Fibroblast of lung (primary cell): ENCODE results near the gene PKP3. TPM values are rescaled to one million over a fixed set of nuclear protein-coding genes. Genes with fewer than 3 reads are reported as not detected.
"Not testable (repeated sequence)": the region's sequence is repeated elsewhere in the genome, so short reads cannot be mapped to it uniquely, and the experiment has no call there.

Experiments used
- DNase-seq, 2 donors: peaks; one replicate each; pipeline versions ENCODE4 v3.0.0 to v3.0.0-alpha.2; 2010; ENCODE audit warnings: low read depth in 2 of 2
- H2AFZ ChIP-seq: 2 replicates; pipeline ENCODE4 v1.5.1; 2012; ENCODE audit warnings: low read length, control low read depth, inconsistent platforms
- H3K27ac ChIP-seq: 2 replicates; pipeline ENCODE4 v1.5.1; 2011; ENCODE audit warnings: low read length, control low read depth; ENCODE audit not compliant: insufficient read depth
- H3K27me3 ChIP-seq: 2 replicates; pipeline ENCODE4 v1.5.1; 2011; ENCODE audit warnings: mild to moderate bottlenecking, low read length; ENCODE audit not compliant: control insufficient read depth, insufficient read depth
- H3K36me3 ChIP-seq: 2 replicates; pipeline ENCODE4 v1.5.1; 2011; ENCODE audit warnings: low read length; ENCODE audit not compliant: control insufficient read depth, insufficient read depth
- H3K4me1 ChIP-seq: 2 replicates; pipeline ENCODE4 v1.5.1; 2011; ENCODE audit warnings: low read length; ENCODE audit not compliant: control insufficient read depth, insufficient read depth; ENCODE audit errors: extremely low read depth
- H3K4me2 ChIP-seq: 2 replicates; pipeline ENCODE4 v1.5.1; 2011; ENCODE audit warnings: low read length, control low read depth; ENCODE audit not compliant: insufficient read depth; ENCODE audit errors: extremely low read depth
- H3K4me3 ChIP-seq, 4 experiments: fragments of 200-600 bp in 1 of 4; sonication (generic) in 1 of 4; replicated peaks in 1 of 4; 2 replicates each; pipeline ENCODE4 v1.5.1; 2011 to 2016; ENCODE audit warnings: low read length in 4 of 4, low read depth in 3 of 4, mild to moderate bottlenecking in 3 of 4, control low read depth in 2 of 4, inconsistent platforms in 1 of 4, mixed read lengths in 1 of 4; ENCODE audit not compliant: insufficient read depth in 1 of 4; ENCODE audit errors: control extremely low read depth in 1 of 4
- H3K79me2 ChIP-seq: 2 replicates; pipeline ENCODE4 v1.5.1; 2012; ENCODE audit warnings: mild to moderate bottlenecking, low read length, inconsistent platforms; ENCODE audit not compliant: control insufficient read depth, insufficient read depth
- H3K9ac ChIP-seq: 2 replicates; pipeline ENCODE4 v1.5.1; 2011; ENCODE audit warnings: mild to moderate bottlenecking, low read length, control low read depth; ENCODE audit not compliant: insufficient read depth
- H3K9me3 ChIP-seq: 2 replicates; pipeline ENCODE4 v1.5.1; 2012; ENCODE audit warnings: low read depth, low read length; ENCODE audit not compliant: control insufficient read depth, insufficient read depth
- H4K20me1 ChIP-seq: 2 replicates; pipeline ENCODE4 v1.5.1; 2011; ENCODE audit warnings: low read length; ENCODE audit not compliant: control insufficient read depth, insufficient read depth; ENCODE audit errors: extremely low read depth
- EZH2 ChIP-seq: IDR thresholded peaks from 2 replicates; pipeline ENCODE4 v1.5.1; 2012; ENCODE audit warnings: low read length, control low read depth, mild to moderate bottlenecking; ENCODE audit errors: missing control alignments
- polyA plus RNA-seq, 2 donors: library from polyadenylated mRNA; depleted of rRNA in 1 of 2; stranded (reverse) in 1 of 2; unstranded in 1 of 2; fragments of >200 nt; gene quantifications; 2 replicates each; pipeline ENCODE4 v1.2.1, GENCODE V29; 2011 to 2012; ENCODE audit warnings: missing spikeins in 1 of 2
- total RNA-seq: library from RNA; depleted of rRNA; stranded (reverse); fragments of >200 nt; gene quantifications from 2 replicates; pipeline ENCODE4 v1.2.1, GENCODE V29; 2014
- TF ChIP-seq, protein P1 (sequence below), 2 donors: IDR thresholded peaks in 1 of 2; conservative IDR thresholded peaks in 1 of 2; 1 replicate in 1 of 2; 2 replicates in 1 of 2; pipeline ENCODE4 v1.5.1; 2011 to 2012; ENCODE audit warnings: low read length in 2 of 2, control low read depth in 1 of 2, inconsistent platforms in 1 of 2, low read depth in 1 of 2, mild to moderate bottlenecking in 1 of 2

Gene PKP3
- total and polyA plus RNA-seq, 2 donors (not counting 1 experiment from before 2014, with no cell fraction given) = 0.17 to 0.83 TPM

- no peaks in the 10 kb centered on the region for H3K79me2 ChIP-seq
- H3K4me3 ChIP-seq = no peak overlapping the region
- TF ChIP-seq, protein P1, sequence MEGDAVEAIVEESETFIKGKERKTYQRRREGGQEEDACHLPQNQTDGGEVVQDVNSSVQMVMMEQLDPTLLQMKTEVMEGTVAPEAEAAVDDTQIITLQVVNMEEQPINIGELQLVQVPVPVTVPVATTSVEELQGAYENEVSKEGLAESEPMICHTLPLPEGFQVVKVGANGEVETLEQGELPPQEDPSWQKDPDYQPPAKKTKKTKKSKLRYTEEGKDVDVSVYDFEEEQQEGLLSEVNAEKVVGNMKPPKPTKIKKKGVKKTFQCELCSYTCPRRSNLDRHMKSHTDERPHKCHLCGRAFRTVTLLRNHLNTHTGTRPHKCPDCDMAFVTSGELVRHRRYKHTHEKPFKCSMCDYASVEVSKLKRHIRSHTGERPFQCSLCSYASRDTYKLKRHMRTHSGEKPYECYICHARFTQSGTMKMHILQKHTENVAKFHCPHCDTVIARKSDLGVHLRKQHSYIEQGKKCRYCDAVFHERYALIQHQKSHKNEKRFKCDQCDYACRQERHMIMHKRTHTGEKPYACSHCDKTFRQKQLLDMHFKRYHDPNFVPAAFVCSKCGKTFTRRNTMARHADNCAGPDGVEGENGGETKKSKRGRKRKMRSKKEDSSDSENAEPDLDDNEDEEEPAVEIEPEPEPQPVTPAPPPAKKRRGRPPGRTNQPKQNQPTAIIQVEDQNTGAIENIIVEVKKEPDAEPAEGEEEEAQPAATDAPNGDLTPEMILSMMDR (conservative IDR thresholded peaks at IDR 0.05 in 1 of 2, IDR thresholded peaks at IDR 0.05 in 1 of 2; ENCODE audit: low read depth in 1 of 2, low read length in 2 of 2) = no peak
- no peak for TF ChIP-seq EZH2
- no peaks in the 10 kb centered on the region for H3K9me3 ChIP-seq
- H3K36me3 ChIP-seq = no peaks in the 10 kb centered on the region
- no peak overlapping the region for H3K4me2 ChIP-seq
- no peak overlapping the region for H3K27ac ChIP-seq
- H4K20me1 ChIP-seq = no peaks in the 10 kb centered on the region
- peaks cover 4% of the 10 kb centered on the region for H3K27me3 ChIP-seq
- DNase-seq = no peak
- no peak overlapping the region for H3K9ac ChIP-seq
- no peaks in the 10 kb centered on the region for H3K4me1 ChIP-seq
- no peak overlapping the region for H2AFZ ChIP-seq
Observed at GRCh38 chr11:385594-386351, 8.2 kb upstream of the PKP3 start.

DNA sequence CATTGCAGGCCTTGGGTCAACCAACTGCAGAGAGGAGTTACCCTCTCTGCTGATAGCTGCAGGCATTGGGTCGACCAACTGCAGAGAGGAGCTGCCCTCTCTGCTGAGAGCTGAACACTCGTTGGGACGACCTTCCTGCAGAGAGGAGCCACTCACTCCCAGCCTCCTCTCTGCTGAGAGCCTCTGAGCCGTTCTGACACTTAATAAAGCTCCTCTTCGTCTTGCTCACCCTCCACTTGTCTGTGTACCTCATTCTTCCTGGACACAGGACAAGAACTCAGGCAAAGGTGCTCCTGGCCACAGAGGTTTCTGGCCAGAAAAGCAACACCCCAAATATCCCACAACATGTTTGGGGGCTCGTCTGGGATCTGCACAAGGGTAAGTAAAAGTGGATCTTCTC is 7.5 kb upstream of the PKP3 start:
- Histone ChIP-seq H3K79me2 (no peaks in the 10 kb centered on the region), H4K20me1 (no peaks in the 10 kb centered on the region), H3K4me2 (no peak overlapping the region), H3K9ac (no peak overlapping the region), H3K9me3 (no peaks in the 10 kb centered on the region), H2AFZ (no peak overlapping the region), H3K4me3 (no peak overlapping the region), H3K4me1 (no peaks in the 10 kb centered on the region), H3K27ac (no peak overlapping the region), H3K36me3 (no peaks in the 10 kb centered on the region), H3K27me3 (peaks cover 4% of the 10 kb centered on the region)
- TF ChIP-seq EZH2 = no peak
- TF ChIP-seq, protein P1 (conservative IDR thresholded peaks at IDR 0.05 in 1 of 2, IDR thresholded peaks at IDR 0.05 in 1 of 2; ENCODE audit: low read depth in 1 of 2, low read length in 2 of 2) = no peak
- DNase-seq = no peak

DNA sequence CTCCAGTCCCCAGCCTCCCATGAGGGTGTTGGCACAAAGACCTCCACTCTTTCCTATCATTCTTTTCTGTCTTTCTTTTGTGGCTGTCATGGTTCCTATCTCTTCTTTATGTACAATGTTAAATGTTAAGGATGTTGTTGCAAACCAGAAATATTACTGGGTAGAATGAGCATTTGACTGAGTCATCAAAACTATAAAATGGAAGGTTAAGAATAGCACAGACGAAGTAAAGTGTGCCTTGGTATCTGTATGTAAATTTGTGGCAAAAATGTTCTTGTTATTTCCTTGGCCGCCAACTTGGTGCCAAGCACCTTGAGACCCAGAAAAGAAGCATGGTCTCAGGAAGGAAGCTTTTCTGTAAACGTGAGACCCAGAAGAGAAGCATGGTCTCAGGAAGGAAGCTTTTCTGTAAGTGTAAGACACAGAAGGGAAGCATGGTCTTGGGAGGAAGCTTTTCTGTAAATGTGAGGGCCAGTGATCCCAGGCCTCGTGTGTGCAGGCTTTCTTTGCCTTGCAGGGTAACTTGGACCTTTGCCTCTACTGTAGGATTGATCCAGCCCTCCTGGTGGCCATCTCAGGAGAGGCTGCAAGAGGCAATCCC is 6.7 kb upstream of the PKP3 start:
- Histone ChIP-seq H3K79me2 (no peaks in the 10 kb centered on the region), H2AFZ (no peak overlapping the region), H3K27me3 (peaks cover 4% of the 10 kb centered on the region), H3K4me2 (no peak overlapping the region), H3K9ac (no peak overlapping the region), H4K20me1 (no peaks in the 10 kb centered on the region), H3K9me3 (no peaks in the 10 kb centered on the region), H3K4me3 (no peak overlapping the region), H3K36me3 (no peaks in the 10 kb centered on the region), H3K27ac (no peak overlapping the region), H3K4me1 (no peaks in the 10 kb centered on the region)
- TF ChIP-seq, protein P1 (conservative IDR thresholded peaks at IDR 0.05 in 1 of 2, IDR thresholded peaks at IDR 0.05 in 1 of 2; ENCODE audit: low read depth in 1 of 2, low read length in 2 of 2) = no peak
- no peak for TF ChIP-seq EZH2
- no peak for DNase-seq

- H3K9me3 ChIP-seq, H3K4me3 ChIP-seq, H3K9ac ChIP-seq, H3K36me3 ChIP-seq, H3K79me2 ChIP-seq, H2AFZ ChIP-seq, H3K4me1 ChIP-seq, DNase-seq, H3K27me3 ChIP-seq, H4K20me1 ChIP-seq, H3K27ac ChIP-seq, H3K4me2 ChIP-seq: not testable (repeated sequence)
Observed at GRCh38 chr11:389369-389768, 4.6 kb upstream of the PKP3 start.
